ENCODE results near the gene SERPINB3.
"Not testable (repeated sequence)": the region's sequence is repeated elsewhere in the genome, so short reads cannot be mapped to it uniquely, and the experiment has no call there.

SERPINB3 gene

DNA sequence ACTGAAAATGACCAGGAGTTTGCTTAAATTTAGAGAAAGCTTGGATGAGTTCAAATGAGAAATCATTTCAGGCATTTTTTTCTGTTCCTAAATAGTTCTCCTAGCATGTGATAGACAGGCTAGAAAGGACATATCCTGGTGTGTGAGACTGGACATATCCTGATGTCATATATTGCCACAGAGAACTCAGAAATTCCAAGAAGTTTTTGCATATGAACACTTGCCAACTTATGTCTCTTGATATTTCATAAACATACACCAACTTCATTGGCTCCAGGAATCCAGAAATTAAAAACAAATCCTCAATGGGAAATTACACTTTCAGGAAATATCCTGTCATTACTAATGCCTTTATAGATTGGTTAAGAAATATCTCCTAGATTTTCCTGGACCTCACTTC lies 14.8 kb downstream of the SERPINB3 start:
- no peak for DNase-seq (ENCODE audit: low read depth in 2 of 2)

DNA sequence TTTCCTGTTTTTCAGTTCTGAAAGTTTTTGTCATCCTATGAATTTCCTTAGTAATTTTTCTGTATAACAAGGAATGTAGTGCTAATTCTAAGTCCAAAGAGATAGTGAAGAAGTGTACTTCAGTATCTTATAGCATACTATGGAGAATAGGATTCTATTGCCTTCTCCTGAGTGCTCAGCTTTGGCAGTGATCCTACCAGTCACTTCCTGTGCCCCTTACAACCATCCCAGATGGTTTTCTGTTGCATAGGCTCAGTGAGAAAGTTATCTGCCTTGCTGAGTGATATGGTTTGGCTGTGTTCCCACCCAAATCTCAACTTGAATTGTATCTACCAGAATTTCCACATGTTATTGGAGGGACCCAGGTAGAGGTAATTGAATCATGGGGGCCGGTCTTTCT lies 17.0 kb downstream of the SERPINB3 start:
- not testable (repeated sequence) for DNase-seq (ENCODE audit: low read depth in 2 of 2)

DNA sequence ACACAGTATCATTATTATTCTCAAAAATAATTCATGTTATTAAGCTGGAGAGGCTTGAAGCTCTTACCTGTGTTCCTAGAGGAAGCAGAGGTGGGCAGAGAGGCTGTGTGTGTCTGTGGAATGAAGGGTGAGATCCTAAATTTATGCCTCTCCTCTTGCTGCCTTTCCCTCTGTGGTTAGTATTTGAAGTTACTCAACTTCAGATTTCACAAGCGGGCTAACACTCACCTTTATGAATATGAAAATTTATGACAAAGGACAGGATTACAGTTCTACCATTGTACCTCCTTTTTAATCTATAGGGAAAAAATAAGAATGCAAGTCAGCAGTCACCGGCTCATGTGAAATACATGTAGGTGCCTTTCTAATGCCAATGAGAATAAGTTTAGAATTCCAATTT lies 17.6 kb downstream of the SERPINB3 start, which contains the start of gene SERPINB4:
Gene SERPINB4, minus strand, starts transcription at position 115 of the 400 bp plus-strand sequence. CDS start 679 bp downstream, outside the sequence.
- DNase-seq (ENCODE audit: low read depth in 2 of 2): not testable (repeated sequence)

DNA sequence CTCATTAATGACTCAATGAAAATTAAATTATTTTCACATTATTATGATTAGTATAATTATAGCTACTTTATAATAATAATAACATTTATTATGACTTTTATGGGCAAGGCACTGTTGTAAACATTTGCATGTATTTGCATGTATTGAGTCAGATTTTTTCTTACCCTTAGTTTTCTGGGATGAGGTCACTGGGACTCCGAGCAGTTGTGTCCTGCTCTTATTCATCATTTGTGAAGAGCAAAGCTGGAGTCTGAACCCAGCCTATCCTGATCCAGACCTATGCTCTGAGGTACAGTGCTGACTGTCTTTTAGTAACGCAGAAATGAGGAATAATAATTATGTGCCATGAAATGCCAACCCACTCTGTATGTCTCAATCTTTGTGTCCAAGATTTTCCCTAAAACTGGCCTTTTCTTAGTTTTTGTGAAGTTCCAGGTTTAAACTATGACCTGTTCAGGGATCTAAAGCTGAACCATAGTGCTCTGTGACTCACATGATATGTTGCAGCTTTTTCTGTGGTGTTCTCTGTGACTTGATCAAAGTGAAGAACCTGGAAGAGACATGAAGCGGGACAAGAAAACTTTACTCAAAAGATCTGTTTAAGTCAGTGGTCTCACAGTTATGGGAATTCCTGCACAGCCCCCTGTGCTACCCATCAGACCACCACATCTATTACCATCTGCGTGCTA lies 18.9 kb downstream of the SERPINB3 start:
- not testable (repeated sequence) for DNase-seq (ENCODE audit: low read depth in 2 of 2)

DNA sequence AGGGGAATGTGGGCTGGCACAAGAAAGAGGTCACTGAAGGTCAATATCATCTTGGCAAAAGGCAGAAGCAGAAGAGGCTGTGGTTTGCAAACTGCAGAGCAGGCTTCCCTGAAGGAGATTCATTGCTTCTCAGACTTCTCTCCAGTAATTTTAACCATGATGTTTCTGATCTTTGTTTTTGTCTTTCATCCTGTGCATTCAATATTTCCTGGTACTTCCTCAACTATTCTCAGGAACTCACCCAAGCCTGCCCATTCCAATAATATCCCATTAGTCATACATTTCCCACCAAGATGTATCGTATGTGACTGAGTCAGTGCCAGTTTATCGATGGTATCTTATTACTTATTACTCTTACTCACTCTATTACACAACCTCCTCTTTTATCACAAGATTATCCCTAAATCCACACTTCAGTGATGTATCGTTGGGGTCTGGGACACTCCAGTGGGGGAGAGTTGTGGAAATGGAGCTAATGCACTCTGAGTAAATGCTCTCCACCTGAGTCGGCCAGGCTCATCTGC lies 20.5 kb downstream of the SERPINB3 start:
- not testable (repeated sequence) for DNase-seq (ENCODE audit: low read depth in 2 of 2)

GRCh38 chr18:63637703-63638102 lies 24.0 kb downstream of the SERPINB3 start:
- DNase-seq (ENCODE audit: low read depth in 2 of 2): no peak

DNA sequence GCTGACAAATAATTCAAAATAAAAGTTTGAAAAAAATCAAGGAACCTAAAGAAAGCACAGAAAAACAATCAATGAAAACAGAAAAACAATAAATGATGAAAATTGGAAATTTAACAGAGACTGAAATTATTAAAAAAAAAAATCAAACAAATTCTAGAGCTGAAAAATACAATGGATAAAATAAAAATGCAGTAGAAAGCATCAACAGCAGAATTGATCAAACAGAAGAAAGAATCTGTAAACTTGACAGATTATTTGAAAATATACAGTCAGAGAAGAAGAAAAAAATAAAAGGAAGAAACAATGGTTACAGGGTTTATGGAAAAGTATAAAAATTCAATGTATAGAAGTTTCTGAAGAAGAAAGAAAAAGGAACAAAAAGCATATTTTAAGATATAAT lies 33.9 kb downstream of the SERPINB3 start:
- no peak for DNase-seq (ENCODE audit: low read depth in 2 of 2)

DNA sequence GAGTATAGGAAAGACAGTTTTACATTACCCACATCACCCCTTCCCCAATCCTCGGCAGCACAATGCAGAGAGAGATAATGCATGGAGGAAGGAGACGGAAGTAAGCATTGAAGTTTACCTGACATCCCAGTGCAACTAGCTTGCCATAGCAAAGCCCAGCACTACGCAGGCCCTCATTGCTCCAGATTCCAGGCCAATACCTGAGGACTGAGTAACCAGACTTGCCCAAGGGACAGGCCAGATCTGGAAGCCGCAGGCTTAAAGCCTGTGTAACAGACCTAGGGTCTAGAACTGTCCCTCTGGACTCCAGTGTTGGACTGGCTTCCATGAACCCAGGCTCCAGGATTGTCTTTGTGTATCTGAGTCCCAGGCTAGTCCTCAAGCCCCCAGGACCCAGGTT lies 35.3 kb downstream of the SERPINB3 start:
- DNase-seq (ENCODE audit: low read depth in 2 of 2): no peak

- no peak for DNase-seq (ENCODE audit: low read depth in 2 of 2)
Observed at GRCh38 chr18:63624863-63625262, 36.8 kb downstream of the SERPINB3 start.

DNA sequence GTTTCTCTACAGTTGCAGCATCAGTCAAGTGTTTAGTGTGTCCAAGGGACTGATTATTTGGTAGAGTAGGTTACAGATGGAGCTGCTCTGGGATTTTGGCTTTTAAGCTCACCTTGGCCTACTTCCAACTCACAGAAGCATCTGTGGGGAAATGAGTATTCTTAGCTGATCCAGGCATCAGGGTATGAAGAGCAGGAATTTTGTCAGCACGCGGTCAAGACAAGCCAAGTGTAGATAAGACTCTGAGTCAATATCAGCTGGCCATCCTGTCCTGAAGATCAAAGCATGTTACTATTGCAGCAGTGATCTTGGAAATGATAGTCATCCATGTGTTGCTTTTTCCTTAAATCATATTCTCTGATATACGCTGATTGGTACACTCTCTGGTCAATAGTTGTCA lies 42.0 kb downstream of the SERPINB3 start:
- DNase-seq (ENCODE audit: low read depth in 2 of 2): no peak

GRCh38 chr18:63617915-63618234 lies 43.8 kb downstream of the SERPINB3 start:
- no peak for DNase-seq (ENCODE audit: low read depth in 2 of 2)

DNA sequence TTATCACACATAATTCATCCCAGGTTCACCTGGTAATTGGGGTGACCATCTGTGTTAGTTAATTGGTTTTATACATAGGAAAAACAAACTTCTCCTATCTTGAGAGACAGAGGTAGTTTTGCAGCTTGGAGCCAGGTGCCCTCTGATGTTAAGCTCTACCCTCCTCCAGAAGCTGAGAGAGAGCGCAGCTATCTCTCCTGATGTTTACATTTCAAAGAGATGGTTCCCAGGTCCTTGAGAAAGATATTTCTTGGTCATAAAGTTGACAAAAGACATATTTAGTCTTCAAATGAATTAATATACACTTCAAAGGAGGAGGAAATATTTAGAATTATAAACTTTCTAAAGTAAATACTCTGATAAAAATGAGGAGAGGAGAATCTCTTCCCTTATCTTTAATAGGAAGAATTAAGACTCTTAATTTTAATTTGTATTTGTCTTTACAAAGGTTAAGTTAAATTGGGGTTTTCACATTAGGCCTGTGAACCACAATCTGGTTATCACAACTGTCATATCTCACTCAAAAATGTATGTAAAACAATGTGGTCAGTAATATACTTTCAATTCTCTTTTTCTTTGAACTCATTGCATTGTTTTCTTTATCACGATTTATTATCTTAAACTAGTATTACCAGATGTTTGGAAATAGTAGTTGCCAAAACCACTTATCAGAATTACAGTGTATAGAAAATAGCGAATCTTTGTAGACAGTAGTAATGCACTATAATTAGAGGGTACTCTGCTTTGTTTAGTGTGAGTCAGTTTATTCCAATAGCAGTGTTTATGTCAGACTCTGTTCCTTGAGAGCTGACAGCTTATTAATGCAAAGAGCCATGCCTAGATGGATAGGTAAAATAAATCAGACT lies 44.4 kb downstream of the SERPINB3 start:
- DNase-seq (ENCODE audit: low read depth in 2 of 2): no peak

DNA sequence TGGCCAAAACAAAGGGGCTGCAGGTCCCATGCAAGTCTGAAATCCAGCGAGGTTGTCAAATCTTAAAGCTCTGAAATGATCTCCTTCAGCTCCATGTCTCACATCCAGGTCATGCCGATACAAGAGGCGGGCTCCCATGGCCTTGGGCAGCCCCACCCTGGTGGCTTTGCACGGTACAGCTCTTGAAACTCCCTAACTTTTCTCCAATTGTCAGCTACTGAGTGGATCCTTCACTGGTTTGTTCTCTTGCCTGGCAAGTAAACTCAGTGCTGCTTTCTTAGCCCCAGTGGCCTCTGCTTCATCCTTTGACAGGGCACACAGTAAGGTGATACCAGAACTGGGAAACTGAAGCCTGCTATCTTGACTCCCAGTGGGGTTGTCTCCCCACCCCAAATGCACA lies 48.3 kb downstream of the SERPINB3 start:
- no peak for DNase-seq (ENCODE audit: low read depth in 2 of 2)

GRCh38 chr18:63606526-63606925 lies 55.2 kb downstream of the SERPINB3 start:
- DNase-seq (ENCODE audit: low read depth in 2 of 2): no peak

All from stimulated activated CD4-positive, alpha-beta T cell treated with anti-CD3 and anti-CD28 coated beads, Interleukin-1b, Interleukin-23, amount 100 ng/mL, for 1 hour (primary cell).